ENCODE data around the gene CDHR3. TPM values are rescaled to one million over a fixed set of nuclear protein-coding genes. Genes with fewer than 3 reads are reported as not detected.
A peak's percentile ranks its signal among the peaks of the same experiment; 100 is the strongest.

Gene CDHR3
- total RNA-seq, 2 experiments from 2014 or later: 0.42 to 2.8 TPM

GRCh38 chr7:106074257-106074656 lies 111.2 kb downstream of the CDHR3 start:
- Histone ChIP-seq H2AFZ (ENCODE audit: low read length) (peak overlapping the region; percentile 68; the same call in 1 of the 2 replicates), H3K79me2 (ENCODE audit: insufficient read depth, low read depth, low read length) (peaks cover 12% of the 10 kb centered on the region; the same call in 1 of the 2 replicates), H3K4me2 (ENCODE audit: low read length) (peak overlapping the region; percentile 98), H3K36me3 (ENCODE audit: insufficient read depth, low read length) (peaks cover 3% of the 10 kb centered on the region), H3K4me3 (ENCODE audit: low read depth, low read length, poor library complexity, severe bottlenecking) (peak overlapping the region; percentile 48), H3K9me2 (ENCODE audit: insufficient read depth, low read length) (no peaks in the 10 kb centered on the region), H3K27ac (ENCODE audit: low read depth, low read length, poor library complexity, severe bottlenecking) (peak overlapping the region; percentile 96), H3K9me3 (ENCODE audit: low read length) (peaks cover 10% of the 10 kb centered on the region; the same call in 1 of the 2 replicates), H3K4me1 (ENCODE audit: insufficient read depth, low read length, poor library complexity, severe bottlenecking) (peaks cover 91% of the 10 kb centered on the region), H4K20me1 (ENCODE audit: insufficient read depth, low read length) (no peaks in the 10 kb centered on the region)
- intact Hi-C loops (cut with micrococcal nuclease; ENCODE audit: unreplicated experiment): loop anchor here (1.0 to 5.0 kb wide), 3 partner anchors 79 to 1062 kb away; partner anchors contain the start of gene KMT2E
- ChIA-PET POLR2A (interaction anchor here (0.6 to 12.8 kb wide), 13 partner anchors 8 to 388 kb away, joined by 3 to 308 read pairs (median 7); partner anchors contain the start of gene SYPL1), CTCF (ENCODE audit: unreplicated experiment) (interaction anchor here (0.6 to 5.9 kb wide), 6 partner anchors 9 to 79 kb away, joined by 4 to 52 read pairs (median 5); no protein-coding TSS in a partner anchor)
- no TSS peak for BruUV-seq (replicated peaks)
- peak; percentile 85 for DNase-seq (ENCODE audit: low spot score)
- no peak; the same call in 1 of the 2 replicates for TF ChIP-seq CTCF (conservative IDR thresholded peaks at IDR 0.05; ENCODE audit: low read length)
- TF ChIP-seq EZH2phosphoT487 (IDR thresholded peaks at IDR 0.05; ENCODE audit: borderline replicate concordance, low read depth, low read length): no peak

- peak; percentile 72 for DNase-seq (ENCODE audit: low spot score)
- Histone ChIP-seq H3K4me3 (ENCODE audit: low read depth, low read length, poor library complexity, severe bottlenecking) (peak overlapping the region; percentile 21), H3K79me2 (ENCODE audit: insufficient read depth, low read depth, low read length) (peaks cover 3% of the 10 kb centered on the region; the same call in 1 of the 2 replicates), H3K9me3 (ENCODE audit: low read length) (peaks cover 17% of the 10 kb centered on the region; the same call in 1 of the 2 replicates), H3K4me2 (ENCODE audit: low read length) (peak overlapping the region; percentile 54), H3K27ac (ENCODE audit: low read depth, low read length, poor library complexity, severe bottlenecking) (peak overlapping the region; percentile 96), H4K20me1 (ENCODE audit: insufficient read depth, low read length) (no peaks in the 10 kb centered on the region), H3K9me2 (ENCODE audit: insufficient read depth, low read length) (no peaks in the 10 kb centered on the region), H3K4me1 (ENCODE audit: insufficient read depth, low read length, poor library complexity, severe bottlenecking) (peaks cover 87% of the 10 kb centered on the region), H3K36me3 (ENCODE audit: insufficient read depth, low read length) (peaks cover 8% of the 10 kb centered on the region), H2AFZ (ENCODE audit: low read length) (peak overlapping the region; percentile 83)
- ChIA-PET POLR2A (interaction anchor here (1.0 to 12.8 kb wide), 7 partner anchors 8 to 74 kb away, joined by 3 to 308 read pairs (median 133); partner anchors contain the start of gene SYPL1), CTCF (ENCODE audit: unreplicated experiment) (no interaction called here)
- TF ChIP-seq CTCF (conservative IDR thresholded peaks at IDR 0.05; ENCODE audit: low read length): no peak
- no peak for TF ChIP-seq EZH2phosphoT487 (IDR thresholded peaks at IDR 0.05; ENCODE audit: borderline replicate concordance, low read depth, low read length)
- intact Hi-C loops (cut with micrococcal nuclease; ENCODE audit: unreplicated experiment): no loop called here
- no TSS peak for BruUV-seq (replicated peaks)
Measured at GRCh38 chr7:106075937-106076336, 112.9 kb downstream of the CDHR3 start.

GRCh38 chr7:106076537-106076936 lies 113.5 kb downstream of the CDHR3 start:
- peaks cover 8% of the 10 kb centered on the region for H3K36me3 ChIP-seq (ENCODE audit: insufficient read depth, low read length)
- intact Hi-C loops (cut with micrococcal nuclease; ENCODE audit: unreplicated experiment): no loop called here
- H3K9me2 ChIP-seq (ENCODE audit: insufficient read depth, low read length): no peaks in the 10 kb centered on the region
- no peaks in the 10 kb centered on the region for H4K20me1 ChIP-seq (ENCODE audit: insufficient read depth, low read length)
- peak overlapping the region; percentile 21 for H3K4me3 ChIP-seq (ENCODE audit: low read depth, low read length, poor library complexity, severe bottlenecking)
- no peaks in the 10 kb centered on the region for H3K79me2 ChIP-seq (ENCODE audit: insufficient read depth, low read depth, low read length)
- CTCF ChIA-PET (ENCODE audit: unreplicated experiment): interaction anchor here (1.1 kb wide), 1 partner anchor 15 kb away, joined by 3 read pairs; no protein-coding TSS in a partner anchor
- peak overlapping the region; percentile 83 for H2AFZ ChIP-seq (ENCODE audit: low read length)
- H3K9me3 ChIP-seq (ENCODE audit: low read length): peaks cover 17% of the 10 kb centered on the region; the same call in 1 of the 2 replicates
- H3K27ac ChIP-seq (ENCODE audit: low read depth, low read length, poor library complexity, severe bottlenecking): peak overlapping the region; percentile 96
- POLR2A ChIA-PET: interaction anchor here (0.7 to 12.8 kb wide), 10 partner anchors 9 to 79 kb away, joined by 3 to 308 read pairs (median 4); partner anchors contain the start of gene SYPL1
- no peak for DNase-seq (ENCODE audit: low spot score)
- H3K4me2 ChIP-seq (ENCODE audit: low read length): peak overlapping the region; percentile 54
- H3K4me1 ChIP-seq (ENCODE audit: insufficient read depth, low read length, poor library complexity, severe bottlenecking): peaks cover 86% of the 10 kb centered on the region
- TF ChIP-seq CTCF (conservative IDR thresholded peaks at IDR 0.05; ENCODE audit: low read length): no peak
- TF ChIP-seq EZH2phosphoT487 (IDR thresholded peaks at IDR 0.05; ENCODE audit: borderline replicate concordance, low read depth, low read length): no peak
- BruUV-seq (replicated peaks): no TSS peak

Data from OCI-LY7 (cell line).